Bronchial epithelial cell (primary cell): ENCODE measurements around the gene DHFR. TPM values are rescaled to one million over a fixed set of nuclear protein-coding genes. Genes with fewer than 3 reads are reported as not detected.
"Not testable (repeated sequence)": the region's sequence is repeated elsewhere in the genome, so short reads cannot be mapped to it uniquely, and the experiment has no call there.

Experiments used
- DNase-seq: peaks from one replicate; pipeline ENCODE4 v3.0.0-alpha.2; 2010; ENCODE audit warnings: low read depth
- FAIRE-seq: peaks from 2 replicates; lab custom pipeline; 2011; peaks lifted over from hg19 to GRCh38; lab: Jason Lieb, UNC
- H3K27me3 ChIP-seq: 2 replicates; pipeline ENCODE4 v1.5.1; 2011; ENCODE audit warnings: low read length; ENCODE audit not compliant: control insufficient read depth, insufficient read depth
- H3K36me3 ChIP-seq: 2 replicates; pipeline ENCODE4 v1.5.1; 2011; ENCODE audit warnings: low read length; ENCODE audit not compliant: control insufficient read depth, insufficient read depth
- H3K4me3 ChIP-seq: 2 replicates; pipeline ENCODE4 v1.5.1; 2011; ENCODE audit warnings: mild to moderate bottlenecking, low read depth, low read length, control low read depth
- CTCF ChIP-seq: IDR thresholded peaks from 2 replicates; pipeline ENCODE4 v1.5.1; 2011; ENCODE audit warnings: mild to moderate bottlenecking, moderate library complexity, low read length, control low read depth, inconsistent platforms; ENCODE audit not compliant: insufficient read depth, severe bottlenecking
- total RNA-seq: library from RNA; depleted of rRNA; stranded (reverse); fragments of >200 nt; gene quantifications from 2 replicates; pipeline ENCODE4 v1.2.1, GENCODE V29; 2014

The DHFR gene
- total RNA-seq, 1 donor from 2014 or later, result 1.8 TPM

DNA sequence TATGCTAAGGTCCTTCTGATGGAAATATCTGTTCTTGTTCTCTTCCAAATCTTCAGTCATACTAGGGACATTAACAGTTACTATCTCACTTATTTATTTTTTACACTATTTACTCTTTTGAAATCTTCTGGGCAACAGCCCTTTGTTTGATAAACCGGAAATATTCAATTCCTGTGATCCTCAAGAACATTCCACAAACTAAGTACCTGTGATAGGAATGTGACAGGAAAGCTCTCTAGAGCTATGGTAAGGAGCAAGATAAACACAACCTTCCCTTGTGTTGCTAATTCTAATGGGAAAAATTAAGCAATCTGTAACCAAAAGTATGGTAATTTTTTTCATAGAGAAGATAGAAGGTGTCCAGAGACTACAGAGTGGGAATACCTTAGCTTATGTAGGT, 62.7 kb downstream of the DHFR start:
- no peak for TF ChIP-seq CTCF
- no peak overlapping the region for H3K4me3 ChIP-seq
- H3K36me3 ChIP-seq, result no peaks in the 10 kb centered on the region
- DNase-seq (peak; percentile 22), FAIRE-seq (no peak)
- no peaks in the 10 kb centered on the region for H3K27me3 ChIP-seq

DNA sequence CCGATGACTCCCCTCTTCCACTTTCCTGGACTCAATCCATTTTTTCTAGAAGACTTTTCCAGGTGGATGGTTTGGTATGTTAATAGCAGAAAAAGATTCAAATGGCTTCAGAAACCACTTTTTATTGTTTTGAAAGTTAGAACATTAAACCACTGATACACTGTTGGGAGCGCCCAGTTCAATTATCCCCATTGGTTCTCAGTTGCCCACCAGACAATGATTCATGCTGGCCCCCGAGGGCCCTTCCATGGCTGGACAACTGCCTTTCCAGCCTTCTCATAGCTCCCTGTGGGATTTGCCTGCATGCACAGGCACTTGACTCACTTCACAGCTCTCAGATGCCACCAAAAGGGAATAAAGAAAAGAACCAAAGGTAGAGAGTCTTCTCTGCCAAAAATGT, 63.4 kb downstream of the DHFR start:
- no peak overlapping the region for H3K4me3 ChIP-seq
- TF ChIP-seq CTCF, result no peak
- FAIRE-seq (no peak), DNase-seq (peak; percentile 12)
- H3K36me3 ChIP-seq, result no peaks in the 10 kb centered on the region
- H3K27me3 ChIP-seq, result no peaks in the 10 kb centered on the region

GRCh38 chr5:80590766-80591165, 64.0 kb downstream of the DHFR start:
- no peak overlapping the region for H3K4me3 ChIP-seq
- no peak for TF ChIP-seq CTCF
- no peak for FAIRE-seq
- DNase-seq, result no peak
- no peaks in the 10 kb centered on the region for H3K36me3 ChIP-seq
- no peaks in the 10 kb centered on the region for H3K27me3 ChIP-seq

- no peak overlapping the region for H3K4me3 ChIP-seq
- no peaks in the 10 kb centered on the region for H3K36me3 ChIP-seq
- H3K27me3 ChIP-seq, result no peaks in the 10 kb centered on the region
- no peak for TF ChIP-seq CTCF
- FAIRE-seq, result no peak
- no peak for DNase-seq
These were observed 65.8 kb downstream of the DHFR start for GRCh38 chr5:80588858-80589540.

DNA sequence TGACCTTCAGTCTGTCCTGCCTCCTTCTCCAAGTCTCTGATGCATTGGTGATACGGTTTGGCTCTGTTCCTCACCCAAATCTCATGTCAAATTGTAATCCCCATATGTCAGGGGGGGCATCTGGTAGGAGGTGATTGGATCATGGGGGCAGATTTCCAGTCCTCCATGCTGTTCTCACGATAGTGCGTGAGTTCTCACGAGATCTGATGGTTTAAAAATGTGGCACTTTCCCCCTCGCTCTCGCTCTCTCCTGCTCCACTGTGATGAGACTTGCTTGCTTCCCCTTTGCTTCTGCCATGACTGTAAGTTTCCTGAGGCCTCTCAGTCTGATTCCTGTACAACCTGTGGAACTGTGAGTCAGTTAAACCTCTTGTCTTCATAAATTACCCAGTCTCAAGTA, 70.0 kb downstream of the DHFR start:
- FAIRE-seq, result no peak
- DNase-seq, result no peak
- TF ChIP-seq CTCF, result no peak
- Histone ChIP-seq H3K27me3 (no peaks in the 10 kb centered on the region), H3K4me3 (no peak overlapping the region), H3K36me3 (no peaks in the 10 kb centered on the region)

- H3K36me3 ChIP-seq, H3K4me3 ChIP-seq, FAIRE-seq, H3K27me3 ChIP-seq, DNase-seq: not testable (repeated sequence)
These were observed 74.5 kb downstream of the DHFR start for GRCh38 chr5:80580291-80580690.
